H1 (cell line): Measurements from ENCODE around the gene ADAMTSL2.

Experiments
- CTCF ChIP-seq, 3 experiments: IDR thresholded peaks; 1 replicate in 2 of 3; 2 replicates in 1 of 3; pipeline versions ENCODE4 v1.5.1 to v1.6.1; 2011; ENCODE audit warnings: low read length in 3 of 3, mild to moderate bottlenecking in 3 of 3, inconsistent platforms in 2 of 3, low read depth in 1 of 3, moderate library complexity in 1 of 3; ENCODE audit not compliant: insufficient read depth in 1 of 3; ENCODE audit errors: control extremely low read depth in 1 of 3
- POLR2AphosphoS5 ChIP-seq: IDR thresholded peaks from 2 replicates; pipeline ENCODE4 v1.6.1; 2011; ENCODE audit warnings: low read depth, low read length
- ZNF274 ChIP-seq: IDR thresholded peaks from 2 replicates; pipeline ENCODE4 v1.7.0; 2012; ENCODE audit warnings: low read length, borderline replicate concordance; ENCODE audit errors: extremely low read depth

DNA sequence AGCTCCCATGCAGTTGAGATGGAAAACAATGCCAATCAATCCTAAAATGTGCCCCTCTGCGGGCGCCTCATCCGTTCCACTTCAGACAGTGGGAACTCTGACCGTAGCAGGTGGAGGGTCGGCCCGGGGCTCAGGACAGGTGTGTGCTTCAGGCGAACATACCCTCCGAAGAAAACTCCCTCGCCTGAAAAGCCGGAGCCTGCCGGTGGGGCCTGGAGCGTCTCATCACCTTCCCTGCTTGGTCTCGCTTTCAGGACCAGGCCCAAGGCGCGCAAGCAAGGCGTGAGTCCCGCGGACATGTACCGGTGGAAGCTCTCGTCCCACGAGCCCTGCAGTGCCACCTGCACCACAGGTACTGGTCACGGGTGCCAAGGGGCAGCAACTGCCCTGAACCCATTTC lies 26.4 kb downstream of the ADAMTSL2 start:
- no peak for TF ChIP-seq POLR2AphosphoS5
- no peak for TF ChIP-seq CTCF (IDR thresholded peaks at IDR 0.05; ENCODE audit: control extremely low read depth in 1 of 3, insufficient read depth in 1 of 3, low read depth in 1 of 3, low read length in 3 of 3)
- no peak for TF ChIP-seq ZNF274
